Neural progenitor cell (in vitro differentiated cells): ENCODE measurements around the gene EFNA2. TPM values are rescaled to one million over a fixed set of nuclear protein-coding genes. Genes with fewer than 3 reads are reported as not detected.

Experiments
- DNase-seq: peaks from one replicate; pipeline ENCODE4 v3.0.0-alpha.2; 2016; ENCODE audit warnings: low spot score
- H2AFZ ChIP-seq: fragments of 200-600 bp; sonication (generic); replicated peaks from 2 replicates; pipeline ENCODE4 v1.6.1; 2016; ENCODE audit warnings: antibody characterized with exemption
- H3F3A ChIP-seq: fragments of 200-600 bp; sonication (generic); 2 replicates; pipeline ENCODE4 v1.6.1; 2016; ENCODE audit warnings: antibody characterized with exemption, low read depth
- H3K27ac ChIP-seq: fragments of 200-600 bp; sonication (generic); 2 replicates; pipeline ENCODE4 v1.5.1; 2016; ENCODE audit warnings: mild to moderate bottlenecking
- H3K27me3 ChIP-seq: fragments of 200-600 bp; sonication (generic); 2 replicates; pipeline ENCODE4 v1.6.1; 2016; ENCODE audit warnings: mild to moderate bottlenecking, moderate library complexity
- H3K36me3 ChIP-seq: fragments of 200-600 bp; sonication (generic); 2 replicates; pipeline ENCODE4 v1.5.1; 2016
- H3K4me1 ChIP-seq: fragments of 200-600 bp; sonication (generic); 2 replicates; pipeline ENCODE4 v1.6.1; 2016; ENCODE audit warnings: mixed run types
- H3K4me2 ChIP-seq: fragments of 200-600 bp; sonication (generic); 2 replicates; pipeline ENCODE4 v1.6.1; 2016
- H3K4me3 ChIP-seq: fragments of 200-600 bp; sonication (generic); 2 replicates; pipeline ENCODE4 v1.5.1; 2016
- H3K79me2 ChIP-seq: fragments of 200-600 bp; sonication (generic); 2 replicates; pipeline ENCODE4 v1.6.1; 2016; ENCODE audit warnings: low read depth
- H3K9ac ChIP-seq: fragments of 200-600 bp; sonication (generic); 2 replicates; pipeline ENCODE4 v1.6.1; 2016
- H3K9me3 ChIP-seq: fragments of 200-600 bp; sonication (generic); 2 replicates; pipeline ENCODE4 v1.5.1; 2016; ENCODE audit warnings: low read depth
- H4K20me1 ChIP-seq: fragments of 200-600 bp; sonication (generic); 2 replicates; pipeline ENCODE4 v1.6.1; 2016; ENCODE audit warnings: low read depth
- H3K27ac Mint-ChIP-seq: 3 replicates; pipeline ENCODE4 v1.8.0; 2021; ENCODE audit warnings: mixed read lengths
- H3K27me3 Mint-ChIP-seq: 2 replicates; pipeline ENCODE4 v1.8.0; 2022; ENCODE audit warnings: low read depth, mild to moderate bottlenecking, inconsistent platforms, moderate library complexity, mixed read lengths; ENCODE audit not compliant: insufficient read depth
- H3K36me3 Mint-ChIP-seq: 3 replicates; pipeline ENCODE4 v1.8.0; 2021; ENCODE audit warnings: mixed read lengths
- H3K4me1 Mint-ChIP-seq: 3 replicates; pipeline ENCODE4 v1.8.0; 2021; ENCODE audit warnings: mixed read lengths
- H3K4me3 Mint-ChIP-seq: 3 replicates; pipeline ENCODE4 v1.8.0; 2021; ENCODE audit warnings: mild to moderate bottlenecking, moderate library complexity, mixed read lengths
- H3K9me3 Mint-ChIP-seq: 3 replicates; pipeline ENCODE4 v1.8.0; 2020; ENCODE audit warnings: mixed read lengths
- EZH2 ChIP-seq: fragments of 200-600 bp; sonication (generic); IDR thresholded peaks from 2 replicates; pipeline ENCODE4 v1.6.1; 2017; ENCODE audit warnings: antibody characterized with exemption, mild to moderate bottlenecking, moderate library complexity
- EZH2phosphoT487 ChIP-seq: fragments of 200-600 bp; sonication (generic); IDR thresholded peaks from 2 replicates; pipeline ENCODE4 v1.6.1; 2017; ENCODE audit warnings: antibody characterized with exemption
- total RNA-seq: library from RNA; depleted of rRNA; stranded (reverse); fragments of >200 nt; gene quantifications from 2 replicates; pipeline ENCODE4 v1.2.3, GENCODE V29; 2015; ENCODE audit warnings: low replicate concordance
- TF ChIP-seq, protein P1 (sequence below): fragments of 200-600 bp; sonication (generic); IDR thresholded peaks from 2 replicates; pipeline ENCODE4 v1.5.1; 2017; ENCODE audit warnings: antibody characterized with exemption, mild to moderate bottlenecking

EFNA2 gene
- total RNA-seq, 1 donor from 2014 or later: 13.2 TPM

DNA sequence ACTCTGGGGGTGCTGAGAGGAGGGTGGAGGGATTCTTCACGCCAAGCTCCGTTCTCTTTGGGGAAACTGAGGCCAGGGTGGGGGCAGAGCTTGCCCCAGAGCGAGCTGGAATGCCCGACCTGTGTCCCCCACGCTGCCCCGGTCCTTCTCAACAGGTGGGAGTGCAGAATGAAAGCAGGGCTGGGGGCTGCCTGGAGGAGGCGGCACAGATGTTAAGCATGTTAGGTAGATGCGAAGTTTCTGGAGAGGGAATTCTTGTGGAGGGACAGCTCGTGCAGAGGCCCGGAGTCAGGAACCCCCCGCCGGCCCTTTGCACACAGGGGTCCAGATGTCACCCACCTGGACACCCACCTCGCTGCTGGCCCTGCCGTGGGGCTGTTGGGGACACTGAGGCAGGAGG, 9.0 kb downstream of the EFNA2 start:
- Histone ChIP-seq H4K20me1 (peaks cover 69% of the 10 kb centered on the region), H2AFZ (no peak overlapping the region), H3K27me3 (peaks cover 18% of the 10 kb centered on the region), H3K9me3 (no peaks in the 10 kb centered on the region), H3K4me1 (no peaks in the 10 kb centered on the region), H3K79me2 (no peaks in the 10 kb centered on the region), H3K27ac (no peak overlapping the region), H3F3A (peaks cover 4% of the 10 kb centered on the region), H3K9ac (no peak overlapping the region), H3K4me3 (no peak overlapping the region), H3K36me3 (no peaks in the 10 kb centered on the region), H3K4me2 (no peak overlapping the region)
- Mint-ChIP-seq H3K27me3 (peaks cover 2% of the 10 kb centered on the region), H3K4me3 (no peak overlapping the region), H3K4me1 (peaks cover 3% of the 10 kb centered on the region), H3K27ac (no peak overlapping the region), H3K36me3 (peaks cover 3% of the 10 kb centered on the region), H3K9me3 (no peaks in the 10 kb centered on the region)
- TF ChIP-seq EZH2 (no peak), EZH2phosphoT487 (no peak)
- TF ChIP-seq, protein P1, sequence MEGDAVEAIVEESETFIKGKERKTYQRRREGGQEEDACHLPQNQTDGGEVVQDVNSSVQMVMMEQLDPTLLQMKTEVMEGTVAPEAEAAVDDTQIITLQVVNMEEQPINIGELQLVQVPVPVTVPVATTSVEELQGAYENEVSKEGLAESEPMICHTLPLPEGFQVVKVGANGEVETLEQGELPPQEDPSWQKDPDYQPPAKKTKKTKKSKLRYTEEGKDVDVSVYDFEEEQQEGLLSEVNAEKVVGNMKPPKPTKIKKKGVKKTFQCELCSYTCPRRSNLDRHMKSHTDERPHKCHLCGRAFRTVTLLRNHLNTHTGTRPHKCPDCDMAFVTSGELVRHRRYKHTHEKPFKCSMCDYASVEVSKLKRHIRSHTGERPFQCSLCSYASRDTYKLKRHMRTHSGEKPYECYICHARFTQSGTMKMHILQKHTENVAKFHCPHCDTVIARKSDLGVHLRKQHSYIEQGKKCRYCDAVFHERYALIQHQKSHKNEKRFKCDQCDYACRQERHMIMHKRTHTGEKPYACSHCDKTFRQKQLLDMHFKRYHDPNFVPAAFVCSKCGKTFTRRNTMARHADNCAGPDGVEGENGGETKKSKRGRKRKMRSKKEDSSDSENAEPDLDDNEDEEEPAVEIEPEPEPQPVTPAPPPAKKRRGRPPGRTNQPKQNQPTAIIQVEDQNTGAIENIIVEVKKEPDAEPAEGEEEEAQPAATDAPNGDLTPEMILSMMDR: no peak
- DNase-seq: no peak

DNA sequence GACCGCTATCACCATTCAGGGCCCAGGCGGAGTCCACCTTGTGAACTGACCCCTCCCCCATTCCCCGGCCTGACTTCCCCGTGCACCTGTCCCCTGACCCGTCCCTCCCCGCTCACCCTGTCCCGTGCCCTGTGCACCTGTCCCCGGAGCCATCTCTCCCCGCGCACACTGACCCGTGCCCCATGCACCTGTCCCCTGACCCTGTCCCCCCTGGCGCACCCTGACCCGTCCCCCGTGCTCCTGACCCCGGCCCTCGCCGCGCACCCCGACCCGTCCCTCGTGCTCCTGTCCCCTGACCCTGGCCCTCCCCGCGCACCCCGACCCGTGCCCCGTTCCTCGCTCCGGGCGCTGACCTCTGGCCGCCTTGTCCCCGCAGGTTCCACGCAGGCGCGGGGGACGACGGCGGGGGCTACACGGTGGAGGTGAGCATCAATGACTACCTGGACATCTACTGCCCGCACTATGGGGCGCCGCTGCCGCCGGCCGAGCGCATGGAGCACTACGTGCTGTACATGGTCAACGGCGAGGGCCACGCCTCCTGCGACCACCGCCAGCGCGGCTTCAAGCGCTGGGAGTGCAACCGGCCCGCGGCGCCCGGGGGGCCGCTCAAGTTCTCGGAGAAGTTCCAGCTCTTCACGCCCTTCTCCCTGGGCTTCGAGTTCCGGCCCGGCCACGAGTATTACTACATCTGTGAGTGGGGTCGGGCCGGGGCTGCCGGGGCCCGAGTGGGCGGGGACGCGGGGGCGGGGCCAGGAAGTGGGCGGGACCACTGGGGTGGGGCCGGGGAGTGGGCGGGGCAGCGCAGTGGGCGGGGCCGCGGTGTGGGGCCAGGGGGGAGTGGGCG, 9.7 kb downstream of the EFNA2 start:
- Histone ChIP-seq H3K36me3 (no peaks in the 10 kb centered on the region), H4K20me1 (peaks cover 64% of the 10 kb centered on the region), H3K27ac (no peak overlapping the region), H3K27me3 (peaks cover 18% of the 10 kb centered on the region), H3K79me2 (no peaks in the 10 kb centered on the region), H3K4me2 (peak overlapping the region; percentile 70), H3K9ac (no peak overlapping the region), H3K9me3 (no peaks in the 10 kb centered on the region), H3K4me3 (peak overlapping the region; percentile 32), H2AFZ (no peak overlapping the region), H3F3A (peaks cover 4% of the 10 kb centered on the region), H3K4me1 (no peaks in the 10 kb centered on the region)
- no peak for TF ChIP-seq EZH2phosphoT487
- no peak for TF ChIP-seq EZH2
- TF ChIP-seq, protein P1: no peak
- Mint-ChIP-seq H3K27me3 (peaks cover 2% of the 10 kb centered on the region), H3K27ac (no peak overlapping the region), H3K9me3 (no peaks in the 10 kb centered on the region), H3K36me3 (peaks cover 3% of the 10 kb centered on the region), H3K4me1 (peaks cover 3% of the 10 kb centered on the region), H3K4me3 (no peak overlapping the region)
- DNase-seq: peak; percentile 39

DNA sequence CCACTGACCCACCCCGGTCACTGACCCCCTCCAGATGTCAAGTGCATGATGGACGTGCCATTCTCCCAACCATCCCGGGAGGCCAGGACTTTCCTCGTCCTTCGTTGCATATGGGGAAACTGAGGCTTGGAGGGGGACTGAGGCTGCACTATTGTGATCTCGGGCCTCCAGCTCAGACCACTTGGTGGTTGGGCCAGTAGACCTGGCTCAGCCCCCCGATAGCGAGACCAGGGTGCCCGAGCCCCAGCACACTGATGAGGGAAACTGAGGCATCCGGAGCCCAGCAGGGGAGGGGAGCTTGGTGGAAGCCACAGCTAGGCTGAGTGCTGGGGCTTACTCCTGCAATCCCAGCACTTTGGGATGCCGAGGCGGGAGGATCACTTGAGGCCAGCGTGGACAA, 10.4 kb downstream of the EFNA2 start:
- Histone ChIP-seq H3K9ac (no peak overlapping the region), H3K79me2 (no peaks in the 10 kb centered on the region), H3K9me3 (no peaks in the 10 kb centered on the region), H4K20me1 (peaks cover 57% of the 10 kb centered on the region), H3K4me3 (no peak overlapping the region), H3K36me3 (no peaks in the 10 kb centered on the region), H3F3A (peaks cover 4% of the 10 kb centered on the region), H3K27me3 (peaks cover 18% of the 10 kb centered on the region), H2AFZ (no peak overlapping the region), H3K27ac (no peak overlapping the region), H3K4me1 (no peaks in the 10 kb centered on the region), H3K4me2 (no peak overlapping the region)
- DNase-seq: no peak
- peaks cover 7% of the 10 kb centered on the region for H3K4me1 Mint-ChIP-seq
- H3K27ac Mint-ChIP-seq: no peak overlapping the region
- peak overlapping the region; percentile 33 for H3K4me3 Mint-ChIP-seq
- no peaks in the 10 kb centered on the region for H3K9me3 Mint-ChIP-seq
- no peak for TF ChIP-seq EZH2
- TF ChIP-seq, protein P1: no peak
- TF ChIP-seq EZH2phosphoT487: no peak
- H3K27me3 Mint-ChIP-seq: peaks cover 4% of the 10 kb centered on the region
- H3K36me3 Mint-ChIP-seq: peaks cover 5% of the 10 kb centered on the region
